SH-SY5Y (cell line): ENCODE measurements around the gene PBXIP1.

Source experiments
- GATA2 ChIP-seq: IDR thresholded peaks from 2 replicates; pipeline ENCODE4 v1.6.1; 2011; ENCODE audit warnings: mild to moderate bottlenecking, low read depth, low read length
- GATA3 ChIP-seq: IDR thresholded peaks from 2 replicates; pipeline ENCODE4 v1.6.1; 2011; ENCODE audit warnings: low read depth, mild to moderate bottlenecking, low read length, moderate library complexity

DNA sequence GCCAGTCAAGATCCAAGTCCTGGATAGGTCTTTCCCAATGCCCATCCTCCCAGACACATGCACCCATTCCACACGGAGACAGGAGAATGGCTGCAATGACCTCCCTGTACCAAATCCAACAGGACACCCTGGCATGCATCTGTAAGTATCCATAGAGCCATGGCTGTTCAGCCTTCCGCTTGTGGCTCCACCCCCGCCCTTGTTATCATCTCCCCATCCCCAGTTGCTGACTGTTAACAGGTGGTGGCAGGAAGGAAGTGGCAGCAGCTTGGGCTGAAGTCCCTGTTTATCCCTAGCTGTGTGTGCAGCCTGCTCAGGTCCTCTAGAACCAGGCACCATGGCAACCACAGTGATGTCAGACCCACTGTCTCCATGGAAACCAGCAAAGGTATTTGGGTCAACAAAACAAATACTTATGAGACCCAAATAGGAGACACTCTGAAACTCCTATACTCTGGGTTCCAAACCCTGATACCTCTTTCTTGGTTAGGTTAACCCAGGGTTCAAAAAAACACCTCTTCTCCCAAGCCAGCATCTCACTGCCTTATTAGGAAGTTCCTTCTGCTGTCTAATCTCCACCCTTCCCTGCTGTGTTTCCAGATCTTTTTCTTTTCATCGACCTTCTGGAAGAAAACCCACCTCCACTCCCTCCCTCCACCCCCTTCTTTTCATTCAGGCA lies 721 bp downstream of the PBXIP1 start:
- TF ChIP-seq GATA2 (peak; percentile 56), GATA3 (no peak)
